Glomerular endothelial cell (primary cell): Measurements from ENCODE around the gene ZNF598. TPM values are rescaled to one million over a fixed set of nuclear protein-coding genes. Genes with fewer than 3 reads are reported as not detected.

Source experiments
- DNase-seq: peaks from one replicate; pipeline ENCODE4 v3.0.0-alpha.2; 2011; ENCODE audit warnings: low read depth, low spot score; ENCODE audit errors: extremely low read depth
- total RNA-seq: library from RNA; depleted of rRNA; stranded (reverse); fragments of >200 nt; gene quantifications from 2 replicates; pipeline ENCODE4 v1.2.3, GENCODE V29; 2015

Gene ZNF598
- total RNA-seq, 1 donor from 2014 or later: 83.9 TPM

- no peak for DNase-seq
Measured at GRCh38 chr16:1991948-1992703, 17.5 kb downstream of the ZNF598 start.

DNA sequence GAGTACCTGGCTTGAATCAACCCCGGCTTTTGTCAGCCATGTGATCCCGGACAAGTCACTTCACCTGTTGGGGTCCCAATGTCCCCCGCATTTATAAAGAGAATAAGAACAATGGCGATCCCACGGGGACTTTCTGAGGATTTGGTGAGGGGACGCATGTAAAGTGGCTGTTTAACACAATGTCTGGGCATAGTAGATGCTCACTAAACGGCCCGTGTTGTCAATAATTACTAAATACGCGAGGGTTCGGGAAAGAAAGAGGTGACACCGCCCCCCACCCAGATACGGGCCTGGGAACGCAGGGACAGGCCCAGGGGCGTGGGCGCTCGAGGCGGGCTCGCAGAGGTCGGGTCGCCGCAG, 18.1 kb downstream of the ZNF598 start:
- no peak for DNase-seq

DNA sequence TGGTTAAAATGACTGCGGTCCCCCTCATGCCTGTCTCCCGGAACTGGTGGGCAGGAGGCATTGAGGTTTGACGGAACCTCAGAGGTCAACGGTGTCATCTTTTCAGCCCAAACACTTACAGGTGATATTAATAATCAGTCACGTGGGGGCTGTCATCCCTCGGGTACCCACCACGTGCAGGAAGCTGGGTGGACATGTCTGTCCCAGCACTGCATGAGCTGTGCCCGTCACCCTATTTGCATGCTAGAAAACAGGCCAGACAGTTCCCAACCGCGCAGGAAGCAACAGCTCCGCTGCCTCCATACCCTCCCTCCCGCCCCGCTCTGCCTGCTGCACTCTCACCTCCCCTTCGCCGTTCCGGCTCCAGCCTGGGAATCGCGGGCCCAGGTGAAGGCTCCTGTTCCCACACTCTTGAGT, 18.5 kb downstream of the ZNF598 start:
- no peak for DNase-seq

- DNase-seq: no peak
Measured at GRCh38 chr16:1990351-1991134, 19.1 kb downstream of the ZNF598 start.

DNA sequence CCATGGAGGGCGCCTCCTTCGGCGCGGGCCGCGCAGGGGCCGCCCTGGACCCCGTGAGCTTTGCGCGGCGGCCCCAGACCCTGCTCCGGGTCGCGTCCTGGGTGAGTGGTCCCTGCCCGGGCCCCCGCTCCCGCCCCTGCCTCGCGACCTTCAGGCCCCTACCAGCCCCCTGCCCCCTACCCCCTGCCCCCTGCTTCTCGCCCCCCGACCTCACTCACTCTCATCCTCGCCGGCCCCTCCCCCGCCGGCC, 19.6 kb downstream of the ZNF598 start:
- no peak for DNase-seq

DNA sequence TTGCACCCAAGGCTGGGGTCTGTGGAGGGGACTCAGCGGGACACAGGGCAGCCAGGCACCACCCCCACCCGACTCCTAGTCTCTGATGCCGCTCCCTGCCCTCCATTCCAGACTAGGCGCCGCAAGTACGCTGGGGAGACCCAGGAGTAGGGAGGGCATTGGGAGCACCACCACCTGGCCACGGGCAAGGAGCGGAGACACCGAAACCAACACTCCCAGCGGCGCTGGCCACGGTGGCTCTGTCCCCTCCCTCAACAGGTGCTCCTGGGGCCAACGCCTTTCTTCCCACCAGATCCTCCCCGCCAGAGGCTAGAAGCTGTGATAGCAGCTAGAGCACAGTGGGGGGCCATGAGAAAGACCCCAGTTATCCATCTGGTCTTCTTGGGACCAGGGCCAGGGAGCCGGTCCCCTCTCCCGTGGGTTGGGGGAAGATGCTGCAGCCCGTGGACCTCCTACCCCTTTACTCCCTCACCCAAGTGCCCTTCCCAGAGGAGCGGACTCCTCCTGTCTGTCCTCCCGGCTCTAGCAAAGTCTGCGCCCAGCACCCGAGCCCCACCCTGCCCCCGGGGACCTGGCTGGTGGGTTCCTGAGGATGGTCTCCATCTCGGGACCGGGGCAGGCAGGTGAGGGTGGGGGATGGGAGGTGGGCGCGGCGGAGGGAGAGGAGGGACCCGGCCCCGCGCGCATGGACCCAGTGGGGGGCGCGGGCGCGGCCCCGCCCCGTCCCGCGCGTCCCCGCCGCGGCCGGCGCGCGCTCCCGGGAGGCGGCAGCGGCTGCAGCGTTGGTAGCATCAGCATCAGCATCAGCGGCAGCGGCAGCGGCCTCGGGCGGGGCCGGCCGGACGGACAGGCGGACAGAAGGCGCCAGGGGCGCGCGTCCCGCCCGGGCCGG, 20.2 kb downstream of the ZNF598 start, which contains the start of gene SYNGR3:
Gene SYNGR3, plus strand, starts transcription at position 762 of the 892 bp plus-strand sequence. CDS start 133 bp downstream, outside the sequence.
- no peak for DNase-seq

- no peak for DNase-seq
Measured at GRCh38 chr16:1987198-1987597, 22.4 kb downstream of the ZNF598 start.

DNA sequence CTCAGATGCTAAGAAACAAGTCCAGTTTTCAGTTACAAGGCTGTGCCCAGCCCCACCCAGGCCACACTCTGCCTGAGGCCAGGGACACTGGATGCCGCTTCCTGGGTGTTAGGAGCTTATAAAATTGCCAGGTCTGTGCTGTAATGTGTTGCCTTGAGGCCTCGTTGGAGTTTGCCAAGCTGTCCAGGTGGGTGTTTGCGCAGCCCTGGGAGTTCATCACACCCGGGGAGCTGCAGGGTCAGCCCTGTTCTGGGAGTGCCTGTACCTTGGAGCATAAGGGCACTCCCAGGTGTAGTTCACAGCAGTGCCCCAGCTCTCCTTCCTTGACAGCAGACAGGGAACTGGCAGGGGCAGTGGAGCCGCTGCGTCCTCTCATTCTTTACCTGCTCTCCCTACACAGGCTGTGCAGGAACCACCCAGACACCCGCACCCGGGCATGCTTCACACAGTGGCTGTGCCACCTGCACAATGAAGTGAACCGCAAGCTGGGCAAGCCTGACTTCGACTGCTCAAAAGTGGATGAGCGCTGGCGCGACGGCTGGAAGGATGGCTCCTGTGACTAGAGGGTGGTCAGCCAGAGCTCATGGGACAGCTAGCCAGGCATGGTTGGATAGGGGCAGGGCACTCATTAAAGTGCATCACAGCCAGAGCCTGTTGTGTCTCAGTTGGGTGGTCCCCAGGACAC, 24.0 kb downstream of the ZNF598 start:
- no peak for DNase-seq

GRCh38 chr16:1984347-1985225, 25.0 kb downstream of the ZNF598 start:
- DNase-seq: no peak

- DNase-seq: no peak
Measured at GRCh38 chr16:1983544-1984346, 25.9 kb downstream of the ZNF598 start, which contains the start of gene GFER. GFER (plus strand) TSS chr16:1984193; CDS start chr16:1984219, 26 bp downstream.

- no peak for DNase-seq
Measured at GRCh38 chr16:1982991-1983543, 26.6 kb downstream of the ZNF598 start.

GRCh38 chr16:1982013-1982433, 27.6 kb downstream of the ZNF598 start:
- DNase-seq: no peak

DNA sequence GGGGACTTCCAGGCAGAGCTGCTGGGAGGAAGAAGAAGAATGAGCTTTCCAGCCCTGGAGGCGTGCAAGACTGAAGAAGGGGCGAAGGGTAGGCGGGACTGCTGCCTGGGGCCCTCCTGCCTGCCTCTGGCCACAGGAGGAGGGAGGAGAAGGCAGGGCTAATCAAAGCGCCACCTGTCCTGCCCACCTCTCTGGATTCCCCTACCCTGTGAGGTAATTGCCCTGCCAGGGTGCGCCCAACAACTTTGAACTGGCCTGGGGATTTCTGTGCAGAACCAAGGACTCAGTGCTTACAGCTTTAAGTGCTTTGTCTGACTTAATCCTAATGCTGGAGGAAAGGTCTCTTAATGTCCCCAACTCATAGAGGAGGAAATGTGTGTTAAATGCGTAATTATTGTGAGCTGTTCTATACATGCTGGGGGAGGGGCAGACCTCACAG, 28.2 kb downstream of the ZNF598 start, which contains the start of gene NOXO1:
Gene NOXO1, minus strand, starts transcription at position 72 of the 439 bp plus-strand sequence. CDS start 290 bp downstream, outside the sequence.
- DNase-seq: no peak

DNA sequence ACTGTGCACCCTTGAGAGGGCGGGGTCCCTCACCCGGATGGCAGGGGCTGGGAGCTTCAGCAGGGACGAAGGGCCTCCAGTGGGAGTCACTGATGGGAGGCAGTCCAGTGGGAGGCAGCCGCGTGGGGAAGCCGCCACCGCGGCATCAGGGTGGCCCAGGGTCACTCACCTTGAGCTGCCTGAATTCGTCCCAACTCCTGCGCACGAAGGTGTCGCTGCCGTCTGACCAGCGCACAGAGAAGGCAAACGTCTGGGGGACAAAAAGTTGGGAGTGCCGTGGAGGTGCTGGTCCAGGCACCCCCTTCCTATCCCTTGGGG, 28.9 kb downstream of the ZNF598 start:
- no peak for DNase-seq

GRCh38 chr16:1980030-1980769, 29.4 kb downstream of the ZNF598 start:
- no peak for DNase-seq

- no peak for DNase-seq
Measured at GRCh38 chr16:1979271-1980029, 30.2 kb downstream of the ZNF598 start.
